NCI-H128 (cell line): ENCODE data around the gene HECW1.
"Not testable (repeated sequence)": the region's sequence is repeated elsewhere in the genome, so short reads cannot be mapped to it uniquely, and the experiment has no call there.

Experiments used
- DNase-seq: peaks from one replicate; lab custom pipeline; 2025; ENCODE audit not compliant: unreplicated experiment; lab: John Stamatoyannopoulos, UW

Gene HECW1

GRCh38 chr7:43460733-43461348, 348.4 kb downstream of the HECW1 start:
- no peak for DNase-seq

- no peak for DNase-seq
These were observed 349.0 kb downstream of the HECW1 start for GRCh38 chr7:43461349-43462024.

- no peak for DNase-seq
These were observed 350.4 kb downstream of the HECW1 start for GRCh38 chr7:43462836-43463235.

GRCh38 chr7:43463401-43463980, 351.0 kb downstream of the HECW1 start:
- no peak for DNase-seq

GRCh38 chr7:43465581-43466554, 353.4 kb downstream of the HECW1 start:
- no peak for DNase-seq

- no peak for DNase-seq
These were observed 355.0 kb downstream of the HECW1 start for GRCh38 chr7:43467406-43467805.

- no peak for DNase-seq
These were observed 355.4 kb downstream of the HECW1 start for GRCh38 chr7:43467846-43468245.

GRCh38 chr7:43469051-43469450, 356.6 kb downstream of the HECW1 start:
- DNase-seq: no peak

- DNase-seq: no peak
These were observed 357.7 kb downstream of the HECW1 start for GRCh38 chr7:43470110-43470509.

GRCh38 chr7:43475983-43476382, 363.5 kb downstream of the HECW1 start:
- no peak for DNase-seq

GRCh38 chr7:43476896-43477295, 364.4 kb downstream of the HECW1 start:
- DNase-seq: no peak

GRCh38 chr7:43479042-43479441, 366.6 kb downstream of the HECW1 start:
- DNase-seq: no peak

- DNase-seq: no peak
These were observed 367.1 kb downstream of the HECW1 start for GRCh38 chr7:43479543-43479942.

GRCh38 chr7:43480581-43480980, 368.1 kb downstream of the HECW1 start:
- DNase-seq: no peak

GRCh38 chr7:43481902-43482678, 369.6 kb downstream of the HECW1 start:
- no peak for DNase-seq

- DNase-seq: no peak
These were observed 370.3 kb downstream of the HECW1 start for GRCh38 chr7:43482679-43483252.

- no peak for DNase-seq
These were observed 372.4 kb downstream of the HECW1 start for GRCh38 chr7:43484678-43485395.

- DNase-seq: no peak
These were observed 373.1 kb downstream of the HECW1 start for GRCh38 chr7:43485580-43485979.

GRCh38 chr7:43486008-43486407, 373.6 kb downstream of the HECW1 start:
- DNase-seq: not testable (repeated sequence)

GRCh38 chr7:43486634-43487033, 374.2 kb downstream of the HECW1 start:
- DNase-seq: no peak
